H9 (cell line): ENCODE results near the gene HSDL2. TPM values are rescaled to one million over a fixed set of nuclear protein-coding genes. Genes with fewer than 3 reads are reported as not detected.

Experiments used
- DNase-seq: peaks from one replicate; pipeline ENCODE4 v3.0.0-alpha.2; 2017
- H2AFZ ChIP-seq: one replicate; pipeline ENCODE4 v1.6.1; 2013; ENCODE audit warnings: mild to moderate bottlenecking, low read length, control low read depth, moderate library complexity
- H2AK5ac ChIP-seq: 2 replicates; pipeline ENCODE4 v1.6.1; 2013; ENCODE audit warnings: low read length, control low read depth, mixed read lengths; ENCODE audit not compliant: insufficient read length
- H2BK120ac ChIP-seq: one replicate; pipeline ENCODE4 v1.6.1; 2013; ENCODE audit warnings: low read depth, mild to moderate bottlenecking, low read length, control low read depth, inconsistent platforms; ENCODE audit not compliant: poor library complexity, severe bottlenecking
- H2BK12ac ChIP-seq: 2 replicates; pipeline ENCODE4 v1.6.1; 2013; ENCODE audit warnings: low read length, control low read depth, mixed read lengths, low read depth; ENCODE audit not compliant: insufficient read length
- H2BK15ac ChIP-seq: 2 replicates; pipeline ENCODE4 v1.6.1; 2013; ENCODE audit warnings: low read depth, low read length, control low read depth
- H2BK20ac ChIP-seq: one replicate; pipeline ENCODE4 v1.6.1; 2013; ENCODE audit warnings: low read depth, mild to moderate bottlenecking, low read length, control low read depth, inconsistent platforms; ENCODE audit not compliant: poor library complexity, severe bottlenecking
- H2BK5ac ChIP-seq: 2 replicates; pipeline ENCODE4 v1.6.1; 2013; ENCODE audit warnings: low read length, control low read depth, mixed read lengths; ENCODE audit not compliant: insufficient read length
- H3K14ac ChIP-seq: 2 replicates; pipeline ENCODE4 v1.6.1; 2013; ENCODE audit warnings: low read length, control low read depth; ENCODE audit not compliant: insufficient read depth
- H3K18ac ChIP-seq: 2 replicates; pipeline ENCODE4 v1.6.1; 2013; ENCODE audit warnings: low read depth, mild to moderate bottlenecking, mixed read lengths, low read length, control low read depth; ENCODE audit not compliant: insufficient read length
- H3K23ac ChIP-seq: 2 replicates; pipeline ENCODE4 v1.6.1; 2013; ENCODE audit warnings: low read length, control low read depth, mixed read lengths, low read depth; ENCODE audit not compliant: insufficient read length
- H3K23me2 ChIP-seq: 2 replicates; pipeline ENCODE4 v1.6.1; 2013; ENCODE audit warnings: low read depth, mild to moderate bottlenecking, mixed read lengths, low read length, control low read depth; ENCODE audit not compliant: insufficient read length, poor library complexity, severe bottlenecking
- H3K27ac ChIP-seq: 2 replicates; pipeline ENCODE4 v1.5.1; 2013; ENCODE audit warnings: low read length, control low read depth, mixed read lengths, low read depth; ENCODE audit not compliant: insufficient read length
- H3K27me3 ChIP-seq: 2 replicates; pipeline ENCODE4 v1.6.1; 2013; ENCODE audit warnings: low read length, control low read depth, inconsistent platforms; ENCODE audit not compliant: insufficient read depth
- H3K4ac ChIP-seq: 2 replicates; pipeline ENCODE4 v1.6.1; 2013; ENCODE audit warnings: low read depth, mild to moderate bottlenecking, control low read depth, inconsistent platforms, low read length, moderate library complexity
- H3K4me1 ChIP-seq: 2 replicates; pipeline ENCODE4 v1.6.1; 2013; ENCODE audit warnings: low read length, control low read depth, inconsistent platforms; ENCODE audit not compliant: insufficient read depth
- H3K4me2 ChIP-seq: 2 replicates; pipeline ENCODE4 v1.6.1; 2013; ENCODE audit warnings: low read length, control low read depth, mixed read lengths; ENCODE audit not compliant: insufficient read length, insufficient read depth
- H3K56ac ChIP-seq: 2 replicates; pipeline ENCODE4 v1.6.1; 2013; ENCODE audit warnings: low read depth, mild to moderate bottlenecking, mixed read lengths, low read length, control low read depth; ENCODE audit not compliant: insufficient read length
- H3K79me1 ChIP-seq: 2 replicates; pipeline ENCODE4 v1.6.1; 2013; ENCODE audit warnings: low read depth, mild to moderate bottlenecking, moderate library complexity, low read length, control low read depth, inconsistent platforms; ENCODE audit not compliant: insufficient read depth, poor library complexity, severe bottlenecking
- H3K79me2 ChIP-seq: 2 replicates; pipeline ENCODE4 v1.6.1; 2013; ENCODE audit warnings: low read length, control low read depth, inconsistent platforms; ENCODE audit not compliant: insufficient read depth
- H3K9ac ChIP-seq: 2 replicates; pipeline ENCODE4 v1.6.1; 2013; ENCODE audit warnings: low read length, control low read depth, mixed read lengths; ENCODE audit not compliant: insufficient read length; ENCODE audit errors: extremely low read depth
- H3K9me3 ChIP-seq: one replicate; pipeline ENCODE4 v1.6.1; 2013; ENCODE audit warnings: low read depth, low read length, inconsistent platforms; ENCODE audit not compliant: control insufficient read depth
- H3T11ph ChIP-seq: one replicate; pipeline ENCODE4 v1.6.1; 2013; ENCODE audit warnings: mild to moderate bottlenecking, low read length, control low read depth, inconsistent platforms
- H4K20me1 ChIP-seq: one replicate; pipeline ENCODE4 v1.6.1; 2013; ENCODE audit not compliant: control insufficient read depth, insufficient read length, insufficient read depth
- H4K5ac ChIP-seq: 2 replicates; pipeline ENCODE4 v1.6.1; 2013; ENCODE audit warnings: low read depth, mild to moderate bottlenecking, mixed read lengths, low read length, control low read depth; ENCODE audit not compliant: insufficient read length
- H4K8ac ChIP-seq: replicated peaks from 2 replicates; pipeline ENCODE4 v1.6.1; 2013; ENCODE audit warnings: low read length, control low read depth, mixed read lengths, low read depth; ENCODE audit not compliant: insufficient read length
- H4K91ac ChIP-seq: 2 replicates; pipeline ENCODE4 v1.6.1; 2013; ENCODE audit warnings: low read depth, mild to moderate bottlenecking, moderate library complexity, mixed read lengths, low read length, control low read depth; ENCODE audit not compliant: insufficient read length
- H3K27ac Mint-ChIP-seq, 3 experiments: 2 replicates in 2 of 3; 3 replicates in 1 of 3; pipeline ENCODE4 v1.8.0; 2020 to 2021; ENCODE audit warnings: mixed read lengths in 3 of 3, mild to moderate bottlenecking in 1 of 3, moderate library complexity in 1 of 3
- H3K27me3 Mint-ChIP-seq: 2 replicates; pipeline ENCODE4 v1.8.0; 2021; ENCODE audit warnings: low read depth, mild to moderate bottlenecking, moderate library complexity, mixed read lengths
- H3K36me3 Mint-ChIP-seq, 3 experiments: 2 replicates in 2 of 3; 3 replicates in 1 of 3; pipeline ENCODE4 v1.8.0; 2020 to 2021; ENCODE audit warnings: low read depth in 3 of 3, mixed read lengths in 3 of 3; ENCODE audit not compliant: insufficient read depth in 1 of 3
- H3K4me1 Mint-ChIP-seq, 2 experiments: 2 replicates each; pipeline ENCODE4 v1.8.0; 2020; ENCODE audit warnings: mixed read lengths in 2 of 2
- H3K4me3 Mint-ChIP-seq, 2 experiments: 2 replicates in 1 of 2; 3 replicates in 1 of 2; pipeline ENCODE4 v1.8.0; 2020 to 2021; ENCODE audit warnings: mild to moderate bottlenecking in 2 of 2, mixed read lengths in 2 of 2, moderate library complexity in 1 of 2
- H3K9me3 Mint-ChIP-seq, 2 experiments: 2 replicates in 1 of 2; 3 replicates in 1 of 2; pipeline ENCODE4 v1.8.0; 2020; ENCODE audit warnings: mild to moderate bottlenecking in 2 of 2, mixed read lengths in 2 of 2, moderate library complexity in 1 of 2
- CTCF ChIP-seq: fragments of 200-600 bp; sonication (generic); conservative IDR thresholded peaks from 3 replicates; pipeline ENCODE4 v1.8.0; 2021; ENCODE audit warnings: antibody characterized with exemption, mild to moderate bottlenecking
- WGBS: extraction: QIAGEN DNeasy Blood & Tissue Kit; methylation state at CpG from one replicate; pipeline ENCODE4 v1.1.7; 2013; ENCODE audit warnings: missing lambda C conversion rate, low lambda C conversion rate, mixed read lengths; ENCODE audit not compliant: insufficient read length; ENCODE audit errors: extremely low coverage; 5-methylcytosine and 5-hydroxymethylcytosine counted together
- total RNA-seq: library from RNA; stranded (reverse); gene quantifications from 2 replicates; pipeline ENCODE4 v1.2.1, GENCODE V29; 2021

The HSDL2 gene
- total RNA-seq, 1 experiment from 2014 or later, result 16.6 TPM

- WGBS, result no CpG with 5 or more reads among the region's 2 CpGs
- Mint-ChIP-seq H3K27ac (no peak overlapping the region), H3K4me3 (no peak overlapping the region), H3K27me3 (no peaks in the 10 kb centered on the region), H3K36me3 (peaks cover 0 to 2% (median 0%) of the 10 kb centered on the region in 3 experiments; a peak in 4 of 7 replicates), H3K9me3 (no peaks in the 10 kb centered on the region), H3K4me1 (no peaks in the 10 kb centered on the region)
- Histone ChIP-seq H3K18ac (no peak overlapping the region), H3K79me1 (no peaks in the 10 kb centered on the region), H2BK15ac (no peak overlapping the region), H2BK120ac (no peak overlapping the region), H3K4me1 (no peaks in the 10 kb centered on the region), H2BK20ac (no peak overlapping the region), H3K27me3 (no peaks in the 10 kb centered on the region), H3K23me2 (no peaks in the 10 kb centered on the region), H3K9me3 (no peaks in the 10 kb centered on the region), H2BK5ac (no peak overlapping the region), H4K91ac (no peak overlapping the region), H2AFZ (no peak overlapping the region), H4K8ac (no peak overlapping the region), H3K14ac (no peak overlapping the region), H3K27ac (no peak overlapping the region), H3K4ac (no peak overlapping the region), H3K23ac (no peak overlapping the region), H3K4me2 (no peak overlapping the region), H4K5ac (no peak overlapping the region), H4K20me1 (no peaks in the 10 kb centered on the region), H3K9ac (no peak overlapping the region), H2AK5ac (no peak overlapping the region), H3T11ph (no peak overlapping the region), H3K79me2 (no peaks in the 10 kb centered on the region), H3K56ac (no peak overlapping the region), H2BK12ac (no peak overlapping the region)
- no peak for DNase-seq
- TF ChIP-seq CTCF, result no peak
Measured at GRCh38 chr9:112446526-112446925, 66.6 kb downstream of the HSDL2 start.
